Daoy (cell line): ENCODE data around the gene PRLR. TPM values are rescaled to one million over a fixed set of nuclear protein-coding genes. Genes with fewer than 3 reads are reported as not detected.
A peak's percentile ranks its signal among the peaks of the same experiment; 100 is the strongest.
"Not testable (repeated sequence)": the region's sequence is repeated elsewhere in the genome, so short reads cannot be mapped to it uniquely, and the experiment has no call there.

Source experiments
- DNase-seq: peaks from one replicate; pipeline ENCODE4 v3.0.0-alpha.2; 2015; ENCODE audit warnings: low read depth
- total RNA-seq: library from RNA; depleted of rRNA; stranded (reverse); fragments of >200 nt; shearing (Covaris generic); gene quantifications from 2 replicates; pipeline ENCODE4 v1.2.3, GENCODE V29; 2014

PRLR gene
- total RNA-seq, 1 experiment from 2014 or later: 0.29 TPM

GRCh38 chr5:35035929-35036328, 194.4 kb downstream of the PRLR start:
- DNase-seq: not testable (repeated sequence)

GRCh38 chr5:35035271-35035670, 195.0 kb downstream of the PRLR start:
- DNase-seq: no peak

- no peak for DNase-seq
Measured at GRCh38 chr5:35032356-35032755, 197.9 kb downstream of the PRLR start.

GRCh38 chr5:35031276-35031675, 199.0 kb downstream of the PRLR start:
- DNase-seq: peak; percentile 10

GRCh38 chr5:35030426-35031100, 199.7 kb downstream of the PRLR start:
- DNase-seq: no peak

GRCh38 chr5:35029333-35029732, 201.0 kb downstream of the PRLR start:
- peak; percentile 69 for DNase-seq

GRCh38 chr5:35026941-35027340, 203.3 kb downstream of the PRLR start:
- no peak for DNase-seq

- no peak for DNase-seq
Measured at GRCh38 chr5:35026280-35026840, 203.9 kb downstream of the PRLR start.

- DNase-seq: no peak
Measured at GRCh38 chr5:35024911-35025510, 205.3 kb downstream of the PRLR start.

GRCh38 chr5:35023391-35024178, 206.7 kb downstream of the PRLR start:
- no peak for DNase-seq

- DNase-seq: no peak
Measured at GRCh38 chr5:35016174-35017051, 213.9 kb downstream of the PRLR start.

GRCh38 chr5:35015063-35015462, 215.2 kb downstream of the PRLR start:
- DNase-seq: no peak

GRCh38 chr5:35012796-35013195, 217.5 kb downstream of the PRLR start:
- DNase-seq: peak; percentile 26

GRCh38 chr5:35012365-35012764, 217.9 kb downstream of the PRLR start:
- DNase-seq: no peak

GRCh38 chr5:35010676-35011075, 219.6 kb downstream of the PRLR start:
- no peak for DNase-seq

GRCh38 chr5:35009657-35010056, 220.6 kb downstream of the PRLR start:
- no peak for DNase-seq

GRCh38 chr5:35009019-35009418, 221.3 kb downstream of the PRLR start:
- no peak for DNase-seq

GRCh38 chr5:35004771-35005170, 225.5 kb downstream of the PRLR start:
- no peak for DNase-seq

- DNase-seq: no peak
Measured at GRCh38 chr5:35004200-35004599, 226.1 kb downstream of the PRLR start.

GRCh38 chr5:35003018-35003957, 227.0 kb downstream of the PRLR start:
- peak; percentile 49 for DNase-seq
